Activated gamma-delta T cell treated with Interleukin-2 at 50 U/mL for 16 hours (primary cell): ENCODE data around the gene RTN4.
"Not testable (repeated sequence)": the region's sequence is repeated elsewhere in the genome, so short reads cannot be mapped to it uniquely, and the experiment has no call there.

ENCODE experiments used
- DNase-seq: peaks from one replicate; pipeline ENCODE4 v3.0.0-alpha.2; 2020

Gene RTN4

GRCh38 chr2:55050100-55050994 is at the start of gene RTN4:
TSS of gene RTN4 (minus strand) at chr2:55050451. CDS start at chr2:55050300, 151 bp downstream.
- peak; percentile 98 for DNase-seq

GRCh38 chr2:55099493-55099877 is 49.2 kb upstream of the RTN4 start:
- DNase-seq, result no peak

DNA sequence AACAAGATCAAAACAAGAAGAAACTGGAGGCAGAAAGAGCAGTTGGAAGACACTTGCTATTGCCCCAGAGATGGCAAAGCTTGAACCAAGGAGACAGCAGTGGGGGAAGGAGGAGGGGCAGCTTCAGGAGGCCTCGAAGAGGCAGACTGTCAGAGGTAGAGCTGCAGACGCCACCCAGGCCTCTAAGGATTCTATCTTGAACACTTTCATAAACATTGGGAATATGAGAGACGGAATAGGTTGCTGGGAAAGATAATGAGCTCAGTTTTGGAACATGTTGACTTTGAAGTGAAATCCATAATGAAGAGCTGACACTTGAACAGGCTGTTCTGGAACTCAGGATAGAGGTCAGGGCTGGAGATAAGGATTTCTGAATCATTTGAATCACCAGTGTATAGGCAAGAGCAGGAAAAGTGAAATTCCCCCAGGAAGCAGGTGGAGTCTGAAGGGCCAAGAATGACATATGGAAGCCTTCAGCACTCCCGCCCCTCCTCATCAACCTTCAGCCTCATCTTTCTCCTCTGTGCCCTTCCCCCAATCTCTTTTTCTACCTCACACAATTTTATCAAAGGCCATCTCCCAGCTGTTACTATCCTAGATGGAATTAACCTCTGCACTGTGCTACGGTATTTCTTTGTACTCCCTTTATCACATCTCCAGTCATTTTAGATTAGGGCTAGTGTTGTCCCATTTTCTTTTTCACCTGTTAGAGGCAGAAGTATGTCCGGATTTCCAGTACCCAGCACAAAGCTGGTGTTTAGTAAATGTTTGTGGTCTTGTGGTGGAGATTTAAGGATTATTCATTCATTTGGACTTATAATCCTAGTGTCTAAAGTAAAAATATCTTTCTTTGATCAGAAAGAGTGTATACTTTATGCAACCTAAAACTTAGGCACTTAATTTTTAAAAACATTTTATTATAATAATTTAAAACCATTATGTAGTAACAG is 47.5 kb upstream of the RTN4 start:
- DNase-seq, result no peak

- no peak for DNase-seq
Measured at GRCh38 chr2:55097082-55097460, 46.8 kb upstream of the RTN4 start.

GRCh38 chr2:55096586-55096985 is 46.3 kb upstream of the RTN4 start:
- no peak for DNase-seq

- DNase-seq, result no peak
Measured at GRCh38 chr2:55093381-55093780, 43.1 kb upstream of the RTN4 start.

DNA sequence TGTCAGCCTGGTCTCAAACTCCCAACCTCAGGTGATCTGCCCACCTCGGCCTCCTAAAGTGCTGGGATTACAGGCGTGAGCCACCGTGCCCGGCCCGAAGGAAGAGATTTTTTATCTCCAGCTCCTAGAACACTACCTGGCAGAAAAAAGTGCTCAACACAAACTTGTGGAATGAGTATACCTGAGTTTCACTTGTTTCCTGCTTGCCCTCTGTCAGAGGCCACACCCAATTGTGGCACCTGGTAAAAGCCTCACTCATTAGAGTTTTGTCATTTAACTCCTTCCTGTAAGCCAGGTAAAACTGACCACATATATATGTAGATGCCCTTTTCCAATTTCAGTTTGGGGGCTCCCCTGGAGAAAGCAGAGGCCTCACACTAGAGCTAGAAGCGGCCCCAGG is 42.2 kb upstream of the RTN4 start:
- DNase-seq, result no peak

- not testable (repeated sequence) for DNase-seq
Measured at GRCh38 chr2:55091681-55092080, 41.4 kb upstream of the RTN4 start.

DNA sequence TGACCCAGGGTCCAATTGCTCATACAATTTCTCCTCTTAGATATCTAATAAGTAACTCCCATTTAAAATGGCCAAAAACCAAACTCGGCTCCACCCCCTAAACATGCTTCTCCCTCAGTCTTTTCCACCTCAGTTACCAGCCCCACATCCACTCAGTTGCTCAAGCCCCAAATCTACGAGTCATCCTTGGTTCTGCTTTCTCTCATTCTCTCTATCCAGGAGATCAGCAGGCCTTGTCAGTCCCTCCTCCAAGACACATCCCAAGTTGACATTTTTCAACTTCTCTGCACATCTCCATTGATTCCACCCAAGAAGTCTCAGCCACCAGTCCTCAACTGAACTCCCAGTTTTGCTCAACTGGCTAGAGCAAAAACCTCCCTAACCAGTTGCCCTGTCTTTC is 40.5 kb upstream of the RTN4 start:
- no peak for DNase-seq

- DNase-seq, result no peak
Measured at GRCh38 chr2:55089726-55090125, 39.5 kb upstream of the RTN4 start.

DNA sequence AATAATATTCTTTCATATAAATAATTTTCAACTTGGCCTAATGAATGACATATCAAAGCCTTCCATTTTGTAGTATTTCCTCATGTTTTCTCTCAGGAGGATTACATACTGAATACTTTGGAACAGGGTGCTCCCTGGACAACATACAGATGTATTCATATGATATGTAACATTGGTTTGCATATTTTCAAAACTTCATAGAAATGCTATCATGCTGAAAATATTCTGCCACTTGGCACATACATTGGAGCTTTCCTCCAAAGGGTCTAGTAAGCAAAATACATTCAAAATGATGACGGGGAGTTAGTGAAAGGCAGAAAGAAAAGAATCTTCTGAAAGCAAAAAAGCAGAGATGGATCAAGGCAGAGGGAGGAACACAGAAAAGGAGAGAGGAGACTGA is 38.1 kb upstream of the RTN4 start:
- no peak for DNase-seq

DNA sequence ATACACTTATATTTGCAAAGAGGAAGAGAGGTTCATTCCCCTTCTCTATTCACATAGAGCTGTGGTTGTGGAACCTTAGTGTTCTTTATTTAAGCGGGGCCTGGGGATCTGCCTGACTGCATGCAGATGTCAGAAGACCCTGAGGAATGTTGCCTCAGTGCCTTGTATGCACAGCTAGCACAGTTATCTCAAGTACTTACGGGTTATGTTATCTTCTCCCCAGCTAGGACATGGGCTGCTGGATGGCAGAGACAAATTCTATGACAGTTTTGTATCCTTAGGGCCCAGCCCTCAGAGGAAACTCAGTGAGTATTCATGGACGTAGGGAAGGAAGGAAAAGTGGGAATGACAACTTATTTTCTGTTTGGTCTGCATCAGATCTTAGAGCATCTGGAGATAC is 37.7 kb upstream of the RTN4 start:
- DNase-seq, result no peak

GRCh38 chr2:55087501-55087900 is 37.2 kb upstream of the RTN4 start:
- DNase-seq, result no peak

- no peak for DNase-seq
Measured at GRCh38 chr2:55085113-55086040, 35.1 kb upstream of the RTN4 start.

DNA sequence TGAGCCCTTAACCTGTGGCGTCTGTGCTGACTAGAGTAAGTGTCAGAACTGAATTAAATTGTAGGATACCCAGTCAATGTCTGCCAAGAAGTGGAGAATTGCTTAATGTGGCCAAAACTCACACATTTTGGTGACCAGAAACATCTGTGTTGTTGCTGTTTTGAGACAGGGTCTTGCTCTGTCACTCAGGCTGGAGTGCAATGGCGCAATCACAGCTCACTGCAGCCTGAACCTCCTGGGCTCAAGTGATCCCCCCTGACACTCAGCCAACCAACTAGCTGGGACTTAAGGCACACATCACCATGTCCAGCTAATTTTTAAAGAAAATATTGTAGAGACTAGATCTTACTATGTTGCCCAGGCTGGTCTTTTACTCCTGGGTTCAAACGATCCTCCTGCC is 34.4 kb upstream of the RTN4 start:
- DNase-seq, result no peak

DNA sequence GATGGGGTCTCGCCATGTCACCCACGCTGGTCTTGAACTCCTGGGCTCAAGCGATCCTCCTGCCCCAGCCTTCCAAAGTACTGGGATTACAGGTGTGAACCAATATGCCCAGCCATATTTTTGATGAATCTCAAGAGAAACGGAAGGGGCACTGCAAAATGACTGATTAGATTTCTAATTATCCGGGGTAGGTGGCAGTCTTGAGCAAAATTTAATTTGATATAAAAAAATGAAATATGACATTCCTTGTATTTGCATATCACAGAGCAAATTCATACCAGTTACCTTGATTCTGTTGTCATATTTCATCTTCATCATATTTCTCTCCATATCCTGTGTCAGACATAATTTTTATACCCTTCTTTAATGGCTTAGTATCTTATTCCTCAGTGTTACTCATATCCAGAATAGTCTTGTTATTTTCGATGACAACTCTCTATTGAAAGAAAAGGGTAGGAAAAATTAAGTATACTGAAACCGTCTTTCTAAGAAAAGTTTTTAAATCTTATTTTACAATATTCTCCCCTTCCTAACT is 30.0 kb upstream of the RTN4 start:
- no peak for DNase-seq

DNA sequence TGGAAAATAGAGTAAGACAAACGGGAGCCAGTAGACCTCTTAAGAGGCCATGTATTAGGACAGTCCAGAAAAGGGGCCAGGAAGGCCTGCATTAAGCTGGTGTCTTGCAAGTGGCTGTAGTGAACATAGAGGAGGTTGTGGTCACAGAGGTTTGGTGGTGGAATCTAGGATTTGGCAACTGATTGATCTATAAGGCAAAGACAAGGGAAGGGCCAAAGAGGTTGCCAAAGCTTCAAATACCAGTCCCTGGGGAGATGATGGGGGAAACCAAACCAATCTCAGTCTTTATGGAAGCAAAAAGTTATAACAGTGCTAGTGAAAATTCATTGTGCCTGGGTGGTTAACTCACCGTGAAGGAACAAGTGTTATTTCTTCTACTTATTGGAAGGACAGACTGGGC is 28.7 kb upstream of the RTN4 start:
- no peak for DNase-seq

DNA sequence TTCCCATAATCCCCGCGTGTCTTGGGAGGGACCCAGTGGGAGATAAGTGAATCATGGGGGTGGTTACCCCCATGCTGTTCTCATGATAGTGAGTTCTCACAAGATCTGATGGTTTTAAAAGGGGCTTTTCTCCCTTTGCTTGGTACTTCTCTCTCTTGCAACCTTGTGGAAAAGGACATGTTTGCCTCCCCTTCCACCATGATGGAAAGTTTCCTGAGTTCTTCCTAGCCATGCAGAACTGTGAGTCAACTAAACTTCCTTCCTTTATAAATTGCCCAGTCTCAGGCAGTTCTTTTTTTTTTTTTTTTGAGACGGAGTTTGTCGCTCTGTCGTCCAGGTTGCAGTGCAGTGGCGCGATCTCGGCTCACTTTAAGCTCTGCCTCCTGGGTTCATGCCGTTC is 26.5 kb upstream of the RTN4 start:
- no peak for DNase-seq

GRCh38 chr2:55076019-55076418 is 25.8 kb upstream of the RTN4 start:
- not testable (repeated sequence) for DNase-seq

- no peak for DNase-seq
Measured at GRCh38 chr2:55073000-55073983, 23.0 kb upstream of the RTN4 start.

GRCh38 chr2:55063713-55064323 is 13.6 kb upstream of the RTN4 start:
- no peak for DNase-seq
